ENCODE results near the gene KIAA0825.

Gene KIAA0825

GRCh38 chr5:94309141-94309540, 309.3 kb downstream of the KIAA0825 start:
- DNase-seq = no peak

GRCh38 chr5:94308442-94308841, 310.0 kb downstream of the KIAA0825 start:
- DNase-seq = no peak

GRCh38 chr5:94304146-94304545, 314.3 kb downstream of the KIAA0825 start:
- no peak for DNase-seq

- DNase-seq = no peak
Measured at GRCh38 chr5:94288937-94289336, 329.5 kb downstream of the KIAA0825 start.

- DNase-seq = no peak
Measured at GRCh38 chr5:94285984-94286383, 332.4 kb downstream of the KIAA0825 start.

- no peak for DNase-seq
Measured at GRCh38 chr5:94283093-94283492, 335.3 kb downstream of the KIAA0825 start.

GRCh38 chr5:94281236-94281801, 337.1 kb downstream of the KIAA0825 start:
- no peak for DNase-seq

GRCh38 chr5:94276751-94277150, 341.7 kb downstream of the KIAA0825 start:
- DNase-seq = no peak

GRCh38 chr5:94276048-94276447, 342.4 kb downstream of the KIAA0825 start:
- no peak for DNase-seq

GRCh38 chr5:94274707-94275106, 343.7 kb downstream of the KIAA0825 start:
- no peak for DNase-seq

GRCh38 chr5:94268226-94268625, 350.2 kb downstream of the KIAA0825 start:
- DNase-seq = no peak

- no peak for DNase-seq
Measured at GRCh38 chr5:94267350-94267899, 351.0 kb downstream of the KIAA0825 start.

- no peak for DNase-seq
Measured at GRCh38 chr5:94266170-94266569, 352.2 kb downstream of the KIAA0825 start.

GRCh38 chr5:94263068-94263467, 355.3 kb downstream of the KIAA0825 start:
- no peak for DNase-seq

- DNase-seq = no peak
Measured at GRCh38 chr5:94260096-94260495, 358.3 kb downstream of the KIAA0825 start.

GRCh38 chr5:94254214-94254613, 364.2 kb downstream of the KIAA0825 start:
- DNase-seq = no peak

GRCh38 chr5:94250985-94251384, 367.4 kb downstream of the KIAA0825 start:
- no peak for DNase-seq

GRCh38 chr5:94249430-94249829, 369.0 kb downstream of the KIAA0825 start:
- no peak for DNase-seq

GRCh38 chr5:94248175-94248875, 370.1 kb downstream of the KIAA0825 start:
- no peak for DNase-seq

GRCh38 chr5:94245608-94246007, 372.8 kb downstream of the KIAA0825 start:
- DNase-seq = no peak

- no peak for DNase-seq
Measured at GRCh38 chr5:94244921-94245320, 373.5 kb downstream of the KIAA0825 start.

- no peak for DNase-seq
Measured at GRCh38 chr5:94243612-94244011, 374.8 kb downstream of the KIAA0825 start.

GRCh38 chr5:94240993-94241651, 377.3 kb downstream of the KIAA0825 start:
- no peak for DNase-seq

GRCh38 chr5:94240596-94240992, 377.8 kb downstream of the KIAA0825 start:
- DNase-seq = no peak
